Activated naive CD4-positive, alpha-beta T cell (primary cell): ENCODE results near the gene VPS25.

Experiments used
- DNase-seq, 4 experiments: peaks; one replicate each; lab custom pipeline; 2025; lab: John Stamatoyannopoulos, UW

The VPS25 gene

GRCh38 chr17:42795465-42795864 lies 22.2 kb downstream of the VPS25 start:
- DNase-seq: no peak

- DNase-seq: no peak
These were observed 23.0 kb downstream of the VPS25 start for GRCh38 chr17:42796066-42796758.

- DNase-seq: no peak
These were observed 24.1 kb downstream of the VPS25 start for GRCh38 chr17:42797067-42798007.

GRCh38 chr17:42798011-42798382 lies 24.7 kb downstream of the VPS25 start:
- DNase-seq: no peak

GRCh38 chr17:42798383-42799380 lies 25.4 kb downstream of the VPS25 start, which contains the start of the genes CNTD1 and COA3:
Gene CNTD1 (plus strand): TSS chr17:42798861. CDS start chr17:42799068, 207 bp downstream.
Gene COA3 (minus strand): TSS chr17:42798704. CDS start chr17:42798681, 23 bp downstream.
- peak; percentile 19 to 60 (median 55) for DNase-seq

GRCh38 chr17:42803074-42803883 lies 30.0 kb downstream of the VPS25 start:
- DNase-seq: no peak

- DNase-seq: no peak
These were observed 31.7 kb downstream of the VPS25 start for GRCh38 chr17:42804918-42805367.

- no peak for DNase-seq
These were observed 33.0 kb downstream of the VPS25 start for GRCh38 chr17:42806249-42806648.

GRCh38 chr17:42809250-42809649 lies 36.0 kb downstream of the VPS25 start:
- no peak for DNase-seq

GRCh38 chr17:42814633-42815399 lies 41.6 kb downstream of the VPS25 start:
- no peak for DNase-seq

GRCh38 chr17:42817866-42818265 lies 44.6 kb downstream of the VPS25 start:
- DNase-seq: no peak

- DNase-seq: no peak
These were observed 45.1 kb downstream of the VPS25 start for GRCh38 chr17:42818379-42818778.

GRCh38 chr17:42819939-42820535 lies 46.8 kb downstream of the VPS25 start:
- peak in 3 of 4 experiments; percentile 17 to 36 (median 24) for DNase-seq

GRCh38 chr17:42821176-42821575 lies 47.9 kb downstream of the VPS25 start:
- no peak for DNase-seq

- DNase-seq: no peak
These were observed 54.2 kb downstream of the VPS25 start for GRCh38 chr17:42827472-42827871.
